Bronchial smooth muscle cell (primary cell): ENCODE results near the gene KCNH2. TPM values are rescaled to one million over a fixed set of nuclear protein-coding genes. Genes with fewer than 3 reads are reported as not detected.

Experiments
- total RNA-seq: library from RNA; depleted of rRNA; stranded (reverse); fragments of >200 nt; gene quantifications from 2 replicates; pipeline ENCODE4 v1.2.1, GENCODE V29; 2014

Gene KCNH2, protein sequence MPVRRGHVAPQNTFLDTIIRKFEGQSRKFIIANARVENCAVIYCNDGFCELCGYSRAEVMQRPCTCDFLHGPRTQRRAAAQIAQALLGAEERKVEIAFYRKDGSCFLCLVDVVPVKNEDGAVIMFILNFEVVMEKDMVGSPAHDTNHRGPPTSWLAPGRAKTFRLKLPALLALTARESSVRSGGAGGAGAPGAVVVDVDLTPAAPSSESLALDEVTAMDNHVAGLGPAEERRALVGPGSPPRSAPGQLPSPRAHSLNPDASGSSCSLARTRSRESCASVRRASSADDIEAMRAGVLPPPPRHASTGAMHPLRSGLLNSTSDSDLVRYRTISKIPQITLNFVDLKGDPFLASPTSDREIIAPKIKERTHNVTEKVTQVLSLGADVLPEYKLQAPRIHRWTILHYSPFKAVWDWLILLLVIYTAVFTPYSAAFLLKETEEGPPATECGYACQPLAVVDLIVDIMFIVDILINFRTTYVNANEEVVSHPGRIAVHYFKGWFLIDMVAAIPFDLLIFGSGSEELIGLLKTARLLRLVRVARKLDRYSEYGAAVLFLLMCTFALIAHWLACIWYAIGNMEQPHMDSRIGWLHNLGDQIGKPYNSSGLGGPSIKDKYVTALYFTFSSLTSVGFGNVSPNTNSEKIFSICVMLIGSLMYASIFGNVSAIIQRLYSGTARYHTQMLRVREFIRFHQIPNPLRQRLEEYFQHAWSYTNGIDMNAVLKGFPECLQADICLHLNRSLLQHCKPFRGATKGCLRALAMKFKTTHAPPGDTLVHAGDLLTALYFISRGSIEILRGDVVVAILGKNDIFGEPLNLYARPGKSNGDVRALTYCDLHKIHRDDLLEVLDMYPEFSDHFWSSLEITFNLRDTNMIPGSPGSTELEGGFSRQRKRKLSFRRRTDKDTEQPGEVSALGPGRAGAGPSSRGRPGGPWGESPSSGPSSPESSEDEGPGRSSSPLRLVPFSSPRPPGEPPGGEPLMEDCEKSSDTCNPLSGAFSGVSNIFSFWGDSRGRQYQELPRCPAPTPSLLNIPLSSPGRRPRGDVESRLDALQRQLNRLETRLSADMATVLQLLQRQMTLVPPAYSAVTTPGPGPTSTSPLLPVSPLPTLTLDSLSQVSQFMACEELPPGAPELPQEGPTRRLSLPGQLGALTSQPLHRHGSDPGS
- total RNA-seq: under 0.01 and 0.17 TPM in 2 replicates

DNA sequence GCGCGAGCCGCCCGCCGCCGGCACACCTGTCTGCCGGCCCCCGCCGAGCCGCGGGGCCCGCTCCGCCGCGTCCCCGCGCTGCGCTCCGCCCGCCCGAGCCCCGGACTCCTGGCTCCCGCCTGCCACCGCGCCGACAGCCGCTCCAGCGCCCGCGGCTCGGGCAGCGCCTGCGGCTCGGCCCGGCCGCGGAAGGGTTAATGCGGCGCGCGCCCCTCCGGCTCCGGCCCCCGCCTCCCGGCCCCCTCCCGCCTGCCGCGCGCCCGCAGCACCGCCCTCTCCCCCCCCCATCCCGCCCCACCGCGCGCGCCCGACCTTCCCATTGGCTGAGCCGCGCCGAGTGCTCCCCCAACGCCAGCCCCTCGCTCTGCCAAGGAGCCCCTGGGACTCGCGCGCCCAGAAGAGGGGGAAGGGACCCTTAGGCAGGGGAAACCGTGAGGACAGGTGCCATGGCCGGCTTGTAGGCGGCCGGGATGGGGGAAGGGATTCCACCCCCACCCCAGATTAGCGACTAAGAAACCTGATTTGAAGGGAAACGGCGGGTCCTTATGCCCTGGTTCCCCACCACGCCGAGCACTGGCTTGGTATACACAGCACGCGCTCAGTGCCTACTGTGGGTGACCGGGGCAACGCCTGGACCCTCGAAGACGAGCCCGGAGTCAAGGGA is at the start of gene KCNH2:
Gene KCNH2 (minus strand): TSS at position 196 of the 664 bp plus-strand sequence. CDS start 408 bp downstream, outside the sequence.

DNA sequence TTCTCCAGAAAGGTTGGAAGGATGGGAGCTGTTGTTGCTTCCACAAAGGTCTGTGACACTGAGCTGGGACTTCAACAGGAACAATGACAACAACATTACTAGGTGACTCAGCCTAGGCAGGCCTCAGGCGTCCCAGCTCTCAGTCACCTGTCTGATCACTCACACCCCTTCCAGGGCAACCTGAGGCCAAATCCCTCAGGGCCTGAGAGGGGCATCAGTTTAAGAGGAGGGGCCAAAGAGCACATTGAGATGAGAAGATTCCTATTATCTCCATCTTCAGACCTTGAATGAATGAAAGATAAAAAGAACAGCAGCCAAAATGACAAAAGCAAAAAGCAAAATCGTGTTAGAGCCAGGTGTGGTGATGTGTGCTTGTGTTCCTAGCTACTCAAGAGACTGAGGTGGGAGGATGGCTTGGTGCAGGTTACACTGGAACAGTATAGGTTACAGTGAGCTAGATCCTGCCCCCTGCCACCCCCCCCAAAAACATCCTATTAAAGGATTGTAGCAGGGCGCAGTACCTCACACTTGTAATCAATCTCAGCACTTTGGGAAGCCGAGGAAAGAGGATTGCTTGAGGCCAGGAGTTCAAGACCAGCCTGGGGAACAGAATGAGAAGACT is 46.4 kb upstream of the KCNH2 start, which contains the start of gene ATG9B:
Gene ATG9B (minus strand): TSS at position 60 of the 622 bp plus-strand sequence. CDS start 71 bp downstream, outside the sequence.

DNA sequence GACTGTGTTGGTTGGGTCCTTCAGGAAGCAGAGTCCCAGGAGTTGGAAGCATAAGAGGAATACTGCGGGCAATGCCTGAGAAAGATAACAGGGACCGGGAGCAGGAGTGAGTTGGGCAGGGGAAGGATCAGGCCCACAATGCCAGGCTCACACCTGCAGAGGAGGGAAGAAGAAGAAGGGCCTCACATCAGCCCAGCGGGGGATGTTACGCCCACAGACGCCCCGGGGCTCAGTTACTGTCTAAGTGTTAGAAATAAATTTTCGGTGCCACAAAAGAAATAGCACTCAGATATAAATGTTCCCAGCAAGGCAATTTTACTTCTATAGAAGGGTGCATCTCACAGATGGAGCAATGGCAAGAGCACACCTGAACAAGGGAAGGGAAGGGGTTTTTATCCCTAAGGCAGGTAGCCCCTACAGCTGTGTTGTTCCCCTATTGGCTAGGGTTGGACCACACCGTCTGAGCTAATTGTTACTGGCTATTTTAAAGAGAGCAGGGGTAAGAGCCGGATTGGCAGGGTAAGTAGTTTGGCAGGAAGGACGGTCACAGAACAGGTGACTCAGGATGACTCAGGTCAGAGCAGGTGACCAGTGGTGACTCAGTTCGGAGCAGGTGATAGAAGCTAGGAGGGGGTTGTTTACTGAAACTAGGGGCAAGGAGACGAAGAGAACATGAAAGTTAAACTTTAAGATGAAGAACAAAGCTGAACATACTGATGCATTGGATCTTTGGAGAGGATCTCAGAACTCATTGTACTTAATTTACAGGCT is 12.5 kb upstream of the KCNH2 start, which contains the start of gene NOS3:
Gene NOS3 (plus strand): TSS at position 602 of the 771 bp plus-strand sequence. CDS start 2,787 bp downstream, outside the sequence.

Other genes starting within 250 kb of the KCNH2 start
- not detected in 2 replicates for gene GIMAP5, start 240.9 kb downstream of the KCNH2 start, total RNA-seq
- gene TMEM176B, start 178.0 kb downstream of the KCNH2 start, total RNA-seq: 0.09 TPM in 1 of 2 replicates, not detected in the other
- not detected in 2 replicates for gene TMEM176A, start 177.6 kb downstream of the KCNH2 start, total RNA-seq
- gene AOC1, start 125.8 kb downstream of the KCNH2 start, total RNA-seq: not detected in 2 replicates
- 0.17 and 0.32 TPM in 2 replicates for gene NOS3, start 12.7 kb upstream of the KCNH2 start, total RNA-seq
- gene ATG9B, start 46.2 kb upstream of the KCNH2 start, total RNA-seq: under 0.01 TPM in 2 replicates
- 17.8 and 20.8 TPM in 2 replicates for gene ABCB8, start 50.1 kb upstream of the KCNH2 start, total RNA-seq
- gene ASIC3, start 70.2 kb upstream of the KCNH2 start, total RNA-seq: 0.09 TPM in 1 of 2 replicates, not detected in the other
- gene CDK5, start 79.6 kb upstream of the KCNH2 start, total RNA-seq: 29.6 TPM in 2 replicates
- 53.1 and 64.0 TPM in 2 replicates for gene SLC4A2, start 81.3 kb upstream of the KCNH2 start, total RNA-seq
- gene FASTK, start 102.5 kb upstream of the KCNH2 start, total RNA-seq: 55.0 and 57.5 TPM in 2 replicates
- 11.6 and 15.6 TPM in 2 replicates for gene TMUB1, start 105.2 kb upstream of the KCNH2 start, total RNA-seq
- 34.2 and 40.8 TPM in 2 replicates for gene AGAP3, start 108.2 kb upstream of the KCNH2 start, total RNA-seq
- gene GBX1, start 189.4 kb upstream of the KCNH2 start, total RNA-seq: not detected in 2 replicates
- not detected in 2 replicates for gene ASB10, start 208.9 kb upstream of the KCNH2 start, total RNA-seq
- gene H2BK1, start 232.2 kb upstream of the KCNH2 start, total RNA-seq: not detected in 2 replicates
- 31.0 and 42.7 TPM in 2 replicates for gene ABCF2, start 248.9 kb upstream of the KCNH2 start, total RNA-seq